ENCODE measurements around the gene SPRYD3.

Gene SPRYD3

DNA sequence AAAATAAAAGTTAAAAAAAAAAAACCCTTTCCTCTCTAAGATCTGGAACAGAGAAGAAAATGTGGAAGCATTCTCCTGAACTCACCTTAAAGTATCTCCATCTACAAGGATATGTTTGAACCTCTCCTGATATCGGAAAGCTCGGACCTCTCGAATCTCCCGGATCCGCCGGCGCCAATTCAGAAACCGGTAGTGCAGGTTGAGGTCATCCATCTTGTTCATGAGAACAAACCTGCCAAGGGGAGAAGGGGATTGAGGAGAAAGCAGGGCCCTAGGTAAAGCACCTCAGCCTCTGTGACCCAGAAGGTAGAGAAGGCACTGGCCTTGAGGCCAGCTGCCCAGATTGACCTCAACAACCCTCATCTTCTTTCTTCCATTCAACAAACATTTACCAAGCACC, 2.2 kb downstream of the SPRYD3 start:
- DNase-seq, result no peak

DNA sequence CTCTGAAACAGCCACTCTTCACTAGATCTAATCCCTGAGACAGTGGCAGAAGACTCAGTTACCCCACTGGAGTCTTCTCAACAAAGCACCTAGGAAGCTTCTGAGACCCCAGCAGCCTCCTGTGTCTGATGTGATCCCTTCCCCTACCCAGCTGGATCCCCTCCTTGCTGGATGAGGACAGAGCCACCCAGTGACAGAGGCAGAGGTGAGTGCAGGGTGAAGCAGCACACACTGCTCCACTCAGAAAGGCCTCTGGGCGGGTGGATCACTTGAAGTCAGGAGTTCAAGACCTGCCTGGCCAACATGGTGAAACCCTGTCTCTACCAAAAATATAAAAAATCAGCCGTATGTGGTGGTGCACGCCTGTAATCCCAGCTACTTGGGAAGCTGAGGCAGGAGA, 2.7 kb downstream of the SPRYD3 start:
- DNase-seq, result no peak

DNA sequence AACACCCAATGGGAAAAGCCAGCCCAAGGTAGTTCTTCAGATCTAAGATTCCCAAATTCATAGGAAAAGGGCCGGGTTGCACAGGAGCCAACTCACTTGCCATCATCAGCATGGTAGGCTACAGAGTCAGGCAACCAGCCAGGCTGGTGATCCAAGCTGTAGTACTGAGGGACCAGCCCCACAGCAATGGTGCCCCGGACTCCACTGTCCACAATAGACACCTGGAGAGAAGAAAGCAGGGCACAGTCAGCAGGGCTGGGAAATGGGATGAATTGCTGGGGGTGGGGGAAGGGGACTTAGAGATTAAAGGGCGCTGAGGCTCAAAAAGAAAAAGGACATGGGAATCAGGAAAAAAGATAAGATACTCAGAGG, 4.2 kb downstream of the SPRYD3 start:
- DNase-seq, result no peak

DNA sequence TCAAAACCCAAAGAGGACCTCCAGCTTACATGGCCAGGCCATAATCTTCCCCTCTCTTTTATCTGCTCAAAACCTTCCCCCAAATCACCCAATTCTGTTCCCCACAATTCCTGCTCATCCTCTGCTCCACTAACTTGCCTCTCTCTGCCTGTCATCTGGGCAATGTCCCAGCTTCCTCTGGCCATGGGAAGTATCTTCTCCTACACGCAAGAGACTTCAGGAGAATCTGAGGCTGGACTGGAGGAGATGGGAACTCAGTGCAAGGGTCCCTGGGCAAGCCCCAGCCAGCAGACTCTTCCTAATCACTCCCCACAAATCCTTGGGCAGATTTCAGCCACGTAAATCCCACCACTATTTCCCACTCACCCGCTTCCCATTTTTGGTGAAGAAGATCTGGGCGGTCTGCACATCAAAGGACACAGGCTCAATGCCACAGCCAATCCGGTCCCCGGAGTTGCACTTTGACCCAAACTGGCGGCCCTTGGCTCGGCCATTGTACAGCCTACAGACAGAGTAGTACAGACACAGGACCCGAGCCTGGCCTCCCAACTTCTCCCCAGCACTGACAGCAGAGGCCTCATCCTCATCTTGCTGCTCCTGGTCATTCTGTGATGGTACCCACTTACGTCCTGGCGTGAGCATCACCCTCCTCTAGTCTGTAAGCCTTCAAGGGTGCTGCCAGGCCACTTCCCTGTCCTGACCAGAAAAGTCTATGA, 4.7 kb downstream of the SPRYD3 start:
- DNase-seq, result no peak

DNA sequence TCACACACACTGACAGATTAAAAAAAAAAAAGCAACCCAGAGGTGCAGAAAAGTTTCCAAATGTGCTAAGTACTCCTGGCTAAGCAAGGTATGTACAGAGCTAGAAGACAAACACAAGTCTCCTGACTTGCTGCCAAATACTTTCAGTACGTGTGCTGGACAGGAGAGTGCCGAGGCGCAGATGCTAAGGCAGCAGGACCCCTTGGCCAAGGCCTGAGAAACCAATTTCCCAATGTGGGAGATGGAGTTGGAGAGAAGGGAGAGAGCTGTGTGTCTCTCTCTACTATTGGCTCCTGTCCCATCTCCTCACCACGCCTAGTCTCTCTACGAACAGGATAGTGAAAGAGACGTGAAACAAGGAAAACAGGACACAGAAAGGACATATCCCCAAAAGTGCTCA, 5.3 kb downstream of the SPRYD3 start:
- no peak for DNase-seq

DNA sequence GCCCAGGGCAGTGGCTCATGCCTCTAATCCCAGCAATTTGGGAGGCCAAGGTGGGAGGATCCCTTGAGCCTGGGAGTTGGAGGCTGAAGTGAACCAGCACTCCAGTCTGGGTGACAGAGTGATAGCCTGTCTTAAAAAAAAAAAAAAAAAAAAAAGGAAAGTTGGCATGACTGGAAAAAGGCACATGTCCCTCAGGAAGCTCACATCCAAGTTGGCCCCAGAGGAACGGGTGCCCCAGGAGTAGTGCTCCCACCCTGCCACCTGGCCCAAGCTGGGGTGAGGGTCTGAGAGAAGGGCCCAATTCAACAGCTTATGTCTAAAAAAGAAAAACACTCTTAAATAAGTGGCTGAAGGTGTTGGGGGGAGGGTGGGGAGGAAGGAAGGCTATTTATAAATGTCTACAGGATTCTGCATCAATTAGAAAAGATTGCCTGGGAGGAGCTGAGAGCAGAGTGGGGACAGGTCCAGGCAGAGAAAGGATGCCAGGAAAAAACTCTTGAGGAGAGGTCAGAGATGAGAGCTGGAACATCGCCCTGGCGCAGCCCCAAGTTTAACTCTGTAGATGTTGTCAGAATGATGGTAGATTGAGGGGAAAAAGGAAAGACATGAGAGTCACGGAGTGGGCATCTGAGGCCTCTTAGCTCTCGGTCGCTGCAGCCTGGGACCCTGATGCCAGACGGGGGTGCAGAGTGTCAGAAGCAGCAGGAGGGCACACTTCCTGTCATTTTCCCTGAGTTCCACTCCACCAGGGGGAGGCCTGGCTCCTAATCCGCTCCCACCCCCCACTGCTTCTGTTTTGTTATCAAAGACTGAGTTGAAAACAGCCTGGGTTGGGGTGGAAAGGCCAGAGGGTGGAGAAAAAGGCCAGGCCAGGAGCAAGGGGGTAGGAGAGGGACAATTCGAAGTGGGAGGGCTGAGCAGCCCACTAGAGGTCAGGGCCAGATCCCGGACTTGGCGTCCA, 7.3 kb downstream of the SPRYD3 start:
- DNase-seq, result no peak

DNA sequence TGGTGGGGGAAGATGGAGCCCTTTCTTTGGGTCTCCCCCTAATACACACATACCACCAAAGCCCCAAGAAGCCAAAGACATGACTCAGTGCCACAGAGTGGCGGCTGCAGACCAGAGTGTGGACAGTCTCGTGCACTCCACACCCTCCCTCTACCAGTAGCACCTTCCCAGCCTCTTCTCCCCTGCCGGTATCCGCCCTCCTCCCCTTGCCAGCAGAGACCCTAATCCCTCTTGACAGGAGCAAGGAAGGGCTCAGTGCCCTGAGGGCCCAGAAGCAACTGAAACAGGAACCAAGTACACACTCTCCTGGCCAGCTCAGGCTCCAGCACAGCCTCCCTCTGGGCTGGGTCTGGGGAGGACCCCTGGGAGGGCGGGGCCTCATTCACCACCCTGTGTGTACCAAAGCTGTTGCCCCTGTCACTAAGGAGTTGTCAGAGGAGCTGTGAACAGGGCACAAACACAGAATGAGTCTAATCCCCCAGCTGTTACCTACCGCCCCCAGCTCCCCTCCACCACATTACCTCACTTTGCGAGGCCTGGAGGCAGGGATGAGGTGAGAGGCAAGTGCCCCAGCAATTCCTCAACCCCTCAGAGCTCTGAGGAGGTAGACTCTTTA, 8.2 kb downstream of the SPRYD3 start:
- DNase-seq, result no peak

DNA sequence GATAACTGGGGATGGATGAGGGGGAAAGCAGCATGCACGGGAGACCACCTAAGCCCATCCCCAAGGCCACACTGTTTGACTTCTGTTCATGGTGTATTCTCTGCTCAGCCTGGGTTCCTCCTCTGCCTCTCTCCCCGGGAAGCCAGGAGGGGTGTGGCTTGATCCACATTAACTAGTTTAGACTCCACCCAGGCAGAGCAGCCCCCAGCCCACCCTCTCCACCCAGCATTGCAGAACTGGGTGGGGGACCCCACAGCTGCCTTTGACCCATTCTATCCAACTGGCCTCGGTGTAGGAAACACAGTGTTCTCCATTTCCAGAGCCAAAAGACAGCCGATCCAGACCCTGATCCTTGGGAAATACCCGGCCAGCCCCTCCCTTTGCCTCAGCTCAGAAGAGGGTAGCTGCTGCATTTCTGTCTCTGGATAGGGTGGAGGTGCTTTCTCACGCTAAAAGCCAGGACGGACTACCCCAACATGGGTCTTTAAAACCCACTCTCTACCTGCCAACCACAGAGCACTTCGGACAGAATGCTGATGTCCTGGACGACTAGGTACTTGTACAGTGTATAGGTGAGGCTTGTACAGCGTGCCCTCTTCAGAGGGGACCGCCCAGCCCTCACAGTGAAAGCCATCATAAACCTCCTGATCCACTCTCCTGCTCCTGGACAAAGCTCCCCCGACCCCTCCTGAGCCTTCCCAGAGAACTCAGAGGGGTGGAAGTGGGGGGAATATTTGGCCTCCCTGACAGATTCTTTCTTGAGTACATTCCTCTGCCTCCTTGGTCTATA, 9.4 kb downstream of the SPRYD3 start:
- DNase-seq, result no peak

DNA sequence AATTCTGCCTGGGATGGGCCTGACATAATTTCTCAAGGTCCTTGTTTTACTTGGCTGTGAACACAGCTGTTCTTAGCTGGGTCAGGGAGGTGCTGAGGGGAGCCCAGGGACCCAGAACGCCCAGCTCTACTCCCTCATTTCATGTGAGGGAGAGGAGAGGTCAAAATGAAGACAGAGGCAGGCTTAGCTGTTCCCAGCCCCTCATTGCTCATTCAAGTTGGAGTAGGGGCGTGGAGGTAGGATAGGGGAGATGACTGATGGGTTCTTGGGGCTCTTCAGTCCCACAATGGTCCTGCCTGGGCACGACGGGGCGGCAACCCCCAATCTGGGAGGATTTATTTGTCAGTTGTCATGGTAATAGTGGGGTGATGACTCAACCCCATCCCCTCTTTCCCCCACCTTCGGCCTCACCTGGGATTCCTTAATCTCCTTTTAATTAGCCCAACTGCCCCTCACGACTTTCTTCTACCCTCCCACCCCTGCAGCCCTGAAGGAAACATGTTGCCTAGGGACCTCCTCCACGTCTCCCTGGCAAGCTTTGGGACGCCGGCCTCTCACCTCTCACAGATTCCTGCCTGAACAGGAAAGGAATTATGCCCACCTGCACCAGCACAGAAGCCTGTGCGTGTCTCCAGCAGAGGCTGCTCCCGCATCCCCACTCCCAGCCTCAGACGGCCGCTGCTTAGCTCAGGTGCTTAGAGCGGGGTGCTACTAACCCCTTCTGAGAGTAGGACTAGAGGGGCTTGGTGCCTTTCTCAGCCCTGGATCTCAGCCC, 10.2 kb downstream of the SPRYD3 start:
- DNase-seq, result no peak

DNA sequence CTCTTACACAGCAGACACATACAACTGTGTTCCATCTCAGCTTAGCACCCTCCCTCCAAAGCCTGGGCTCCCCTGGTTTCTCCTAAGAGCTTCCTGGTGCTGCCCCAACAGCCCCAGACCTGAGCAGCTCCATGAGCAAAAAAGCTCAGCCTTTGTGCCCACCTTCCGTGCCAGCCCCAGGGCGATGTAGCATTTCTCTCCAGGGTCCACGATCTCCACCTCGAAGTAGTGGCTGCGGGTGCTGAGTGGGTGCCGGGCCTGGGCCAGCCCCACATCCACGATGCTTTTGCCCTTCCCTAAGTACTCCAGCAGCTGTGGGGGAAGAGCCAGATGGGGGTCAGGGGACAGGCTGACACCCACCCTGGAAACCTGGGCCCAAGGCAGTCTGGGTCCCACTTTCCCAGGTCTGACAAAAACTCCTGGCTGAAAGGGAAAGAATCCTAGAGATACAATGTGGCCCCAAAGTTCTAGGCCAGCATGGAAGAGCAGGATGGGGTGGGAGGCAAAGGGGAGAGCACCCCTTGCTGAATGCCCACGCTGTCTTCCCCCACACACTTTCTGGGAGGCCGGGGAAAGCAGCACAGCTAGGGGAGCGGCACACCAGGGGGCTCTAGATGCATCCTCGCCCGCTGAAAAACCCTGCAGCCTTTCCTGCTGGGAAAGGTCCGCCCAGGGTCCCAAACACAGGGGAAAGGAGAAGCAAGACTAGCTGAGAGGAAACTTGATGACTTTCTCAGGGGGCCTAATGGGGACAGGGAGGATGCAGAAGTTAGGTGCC, 11.0 kb downstream of the SPRYD3 start:
- no peak for DNase-seq

DNA sequence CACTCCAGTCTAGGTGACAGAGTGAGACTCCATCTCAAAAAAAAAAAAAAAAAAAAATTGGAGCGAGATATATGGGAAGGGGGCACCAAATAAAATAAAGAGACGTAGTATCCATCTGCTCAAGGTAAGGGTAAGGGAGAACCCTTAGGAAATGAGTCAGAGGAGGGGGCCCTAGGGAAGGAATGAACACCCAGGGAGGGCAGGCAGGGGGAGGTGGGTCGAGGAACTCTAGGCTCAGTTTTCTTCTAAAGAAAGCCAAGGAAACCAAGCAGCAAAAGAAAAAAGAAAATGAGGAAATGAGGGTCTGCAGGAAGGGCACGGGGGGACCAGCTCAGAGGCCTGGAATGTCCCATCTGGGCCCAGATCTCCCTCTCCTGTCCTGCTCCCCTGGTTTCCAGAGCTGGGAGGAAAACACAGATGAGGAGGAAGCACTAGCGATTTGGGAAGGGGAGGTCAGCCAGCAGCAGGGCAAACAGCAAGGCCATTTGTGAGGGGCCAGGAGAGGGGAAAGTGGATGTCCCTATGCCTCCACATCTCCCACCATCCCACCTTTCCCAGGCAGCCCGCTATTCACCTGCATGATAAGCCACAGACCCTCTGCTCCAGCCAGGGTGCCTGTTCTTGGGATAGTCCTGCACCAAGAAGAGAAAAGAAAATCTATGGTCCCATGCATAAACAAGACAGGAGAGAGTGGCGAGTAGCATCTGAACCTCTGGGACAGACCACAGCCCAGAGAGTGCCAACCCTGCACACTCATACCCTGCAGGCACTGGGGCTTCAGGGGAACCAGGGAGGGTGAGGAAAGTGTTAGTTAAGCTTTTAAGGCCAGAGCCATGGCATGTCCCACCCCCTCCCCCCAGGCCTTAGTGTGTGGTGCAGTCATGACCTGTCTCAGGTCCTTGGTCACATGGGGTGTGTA, 11.9 kb downstream of the SPRYD3 start:
- DNase-seq, result no peak

DNA sequence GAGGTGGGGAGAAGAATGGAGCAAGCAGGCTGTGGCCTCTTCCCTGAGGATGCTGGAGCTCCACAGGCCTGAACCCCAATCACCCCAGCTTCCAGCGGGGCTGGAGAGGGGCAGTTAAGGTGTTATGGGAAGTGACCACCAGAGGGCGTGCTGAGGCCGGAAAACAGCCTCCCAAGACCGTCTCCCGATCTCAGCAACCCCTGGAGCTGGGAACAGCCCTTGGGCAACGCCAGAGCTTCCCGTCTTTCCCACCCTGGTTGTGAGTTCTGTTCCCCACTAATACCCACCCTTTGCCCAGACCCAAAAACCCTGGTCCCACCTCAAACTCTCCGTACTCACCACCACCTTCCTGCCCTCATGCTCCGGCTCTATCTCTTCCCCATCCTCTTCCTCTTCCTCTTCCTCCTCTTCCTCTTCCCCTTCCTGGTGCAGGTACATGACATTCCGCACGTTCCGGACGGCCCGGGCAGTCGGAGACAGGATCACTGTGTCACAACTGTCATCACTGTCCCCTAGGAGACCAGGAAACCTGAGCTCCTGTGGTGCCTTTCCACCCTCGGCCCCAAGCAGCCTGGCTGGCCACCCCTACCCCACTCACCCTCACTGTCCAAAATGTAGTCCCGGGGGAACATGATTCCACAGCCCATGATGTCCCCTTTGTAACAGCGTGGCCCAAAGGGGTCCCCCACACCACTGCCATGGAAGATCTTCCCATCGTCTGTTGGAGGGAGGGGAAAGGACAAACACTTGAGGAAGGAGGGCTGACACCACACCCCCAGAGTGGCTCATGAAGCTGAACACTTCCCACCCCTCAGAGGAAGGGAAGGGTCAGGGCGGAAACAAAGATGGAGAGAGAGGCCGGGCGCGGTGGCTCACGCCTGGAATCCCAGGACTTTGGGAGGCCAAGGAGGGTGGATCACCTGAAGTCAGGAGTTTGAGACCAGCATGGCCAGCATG, 12.9 kb downstream of the SPRYD3 start:
- DNase-seq, result peak; percentile 59

DNA sequence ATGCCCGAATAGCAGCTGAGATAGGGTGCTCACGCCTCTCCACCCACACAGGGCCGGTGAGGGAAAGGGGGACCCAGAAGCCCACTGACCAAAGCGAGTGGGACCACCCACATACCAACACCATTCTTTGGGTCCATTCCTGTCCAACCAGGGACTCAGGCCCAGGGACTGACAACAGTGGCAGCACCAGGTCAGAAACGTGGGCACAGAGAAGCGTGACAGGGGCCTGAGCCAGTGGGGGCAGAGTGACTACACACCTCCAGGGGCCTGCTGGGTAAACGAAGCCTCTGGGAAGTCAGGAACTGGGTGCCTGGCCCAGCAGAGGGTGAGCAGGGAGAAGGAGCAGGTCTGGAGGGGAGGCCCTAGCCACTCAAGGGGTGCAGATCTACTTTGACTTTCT, 13.7 kb downstream of the SPRYD3 start:
- no peak for DNase-seq

DNA sequence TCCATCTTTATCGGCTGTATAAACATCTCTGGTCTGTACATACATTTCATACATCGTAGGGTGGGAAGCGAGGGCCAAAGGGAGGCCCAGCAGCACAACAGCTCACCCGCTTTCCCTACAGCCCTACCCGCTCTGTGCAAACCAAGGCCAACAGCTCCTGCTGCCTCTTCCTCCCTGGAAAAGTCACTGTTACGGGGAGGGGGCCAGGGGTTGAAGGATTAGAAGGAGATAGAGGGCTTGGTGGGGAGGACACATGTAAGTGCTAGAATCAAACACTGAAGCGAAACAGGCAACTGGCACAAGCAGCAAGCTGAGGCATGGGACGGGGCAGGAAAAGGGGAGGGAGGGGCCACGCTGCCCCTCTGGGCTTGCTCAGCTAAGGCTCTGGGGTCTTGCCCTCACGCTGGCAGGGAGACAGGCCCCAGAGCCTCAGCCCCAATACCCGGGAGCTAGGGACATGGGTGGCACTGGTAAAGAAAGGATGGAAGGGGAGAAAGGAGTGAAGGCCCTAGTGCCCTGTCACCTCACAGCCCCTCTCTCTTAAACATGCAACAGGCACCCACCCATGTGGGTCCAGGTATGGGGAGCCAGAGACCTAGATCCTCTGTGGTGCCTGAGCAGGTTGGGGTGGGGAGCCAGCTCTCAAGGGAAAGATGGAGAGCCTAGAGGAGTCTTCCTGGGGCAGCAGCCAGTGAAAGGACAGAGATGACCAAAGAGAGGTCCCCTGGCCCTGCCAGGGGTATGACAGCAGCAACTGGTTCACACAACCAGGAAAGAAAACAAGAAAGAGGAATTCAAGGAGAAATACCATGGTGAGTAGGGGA, 14.4 kb downstream of the SPRYD3 start:
- DNase-seq, result no peak

DNA sequence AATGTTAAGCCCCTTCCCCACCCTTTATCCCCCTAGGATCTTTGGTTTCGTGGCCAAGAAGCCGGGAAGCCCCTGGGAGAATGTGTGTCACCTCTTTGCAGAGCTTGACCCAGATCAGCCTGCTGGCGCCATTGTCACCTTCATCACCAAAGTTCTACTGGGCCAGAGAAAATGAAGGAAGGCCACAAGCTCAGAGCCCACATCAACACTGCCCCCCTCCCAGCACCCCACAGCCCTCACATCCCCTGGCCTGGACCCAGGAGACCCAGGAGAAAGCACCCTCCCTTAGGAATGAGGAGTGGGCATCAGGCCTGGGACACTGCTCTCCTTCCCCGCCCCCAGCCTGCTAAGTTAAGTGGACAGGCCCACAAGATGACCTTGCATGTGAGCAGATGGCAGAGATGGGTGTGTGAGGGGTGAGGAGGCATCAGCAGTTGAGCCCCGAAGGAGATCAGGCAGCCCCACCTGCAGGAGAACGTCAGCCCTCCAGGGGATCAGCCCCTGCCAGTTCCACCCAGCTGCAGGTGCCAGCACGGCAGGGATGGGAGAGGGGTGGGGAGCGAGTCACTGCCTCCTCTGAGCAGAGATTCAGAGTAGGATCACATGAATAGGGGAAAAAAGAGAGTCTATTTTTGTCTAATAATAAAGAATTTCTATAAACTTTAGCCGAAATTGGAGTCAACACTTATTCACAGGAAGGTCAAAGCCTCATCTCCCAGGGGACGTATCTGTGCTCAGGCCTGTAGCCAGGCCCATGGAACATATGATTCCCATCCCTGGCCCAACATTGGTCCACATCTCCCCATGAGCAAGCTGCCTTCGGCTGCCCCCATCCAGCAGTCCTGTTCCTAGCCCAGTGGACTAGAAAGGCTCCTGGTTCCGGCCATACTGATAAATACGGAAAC, 15.2 kb downstream of the SPRYD3 start:
- no peak for DNase-seq

DNA sequence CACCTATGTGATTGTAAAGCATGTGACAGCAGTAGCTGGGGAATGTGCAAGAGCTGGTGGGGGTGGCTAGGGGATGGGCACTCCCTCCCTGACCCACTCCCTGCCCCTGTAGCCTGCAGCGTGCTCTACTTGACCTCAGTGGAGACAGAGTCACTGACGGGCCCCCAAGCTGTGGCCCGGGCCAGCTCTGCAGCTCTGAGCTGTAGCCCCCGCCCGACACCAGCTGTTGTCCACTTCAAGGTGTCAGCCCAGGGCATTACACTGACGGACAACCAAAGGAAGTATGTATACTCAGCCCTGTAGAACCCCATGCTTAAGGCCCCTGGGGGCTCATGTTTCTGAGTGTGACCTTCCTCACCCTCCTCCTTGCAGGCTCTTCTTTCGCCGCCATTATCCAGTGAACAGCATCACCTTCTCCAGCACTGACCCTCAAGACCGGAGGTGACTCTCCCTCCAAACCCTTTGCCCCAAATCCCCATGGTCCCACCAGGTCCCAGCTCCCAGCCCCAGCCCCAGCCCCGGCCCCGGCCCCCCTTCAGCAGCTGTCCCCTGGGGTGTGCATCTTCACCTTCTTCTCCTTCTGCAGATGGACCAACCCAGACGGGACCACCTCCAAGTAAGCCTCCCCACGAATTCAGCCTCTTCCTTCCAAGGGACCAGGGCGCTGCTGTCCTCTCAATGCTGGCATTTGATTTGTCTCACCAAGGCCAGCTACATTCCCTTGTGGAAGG, 16.0 kb downstream of the SPRYD3 start:
- no peak for DNase-seq
